ENCODE data around the gene SHC3. TPM values are rescaled to one million over a fixed set of nuclear protein-coding genes. Genes with fewer than 3 reads are reported as not detected.
A peak's percentile ranks its signal among the peaks of the same experiment; 100 is the strongest.

SHC3 gene
- total and polyA plus RNA-seq, 2 donors from 2014 or later = 0.95 to 1.5 TPM

DNA sequence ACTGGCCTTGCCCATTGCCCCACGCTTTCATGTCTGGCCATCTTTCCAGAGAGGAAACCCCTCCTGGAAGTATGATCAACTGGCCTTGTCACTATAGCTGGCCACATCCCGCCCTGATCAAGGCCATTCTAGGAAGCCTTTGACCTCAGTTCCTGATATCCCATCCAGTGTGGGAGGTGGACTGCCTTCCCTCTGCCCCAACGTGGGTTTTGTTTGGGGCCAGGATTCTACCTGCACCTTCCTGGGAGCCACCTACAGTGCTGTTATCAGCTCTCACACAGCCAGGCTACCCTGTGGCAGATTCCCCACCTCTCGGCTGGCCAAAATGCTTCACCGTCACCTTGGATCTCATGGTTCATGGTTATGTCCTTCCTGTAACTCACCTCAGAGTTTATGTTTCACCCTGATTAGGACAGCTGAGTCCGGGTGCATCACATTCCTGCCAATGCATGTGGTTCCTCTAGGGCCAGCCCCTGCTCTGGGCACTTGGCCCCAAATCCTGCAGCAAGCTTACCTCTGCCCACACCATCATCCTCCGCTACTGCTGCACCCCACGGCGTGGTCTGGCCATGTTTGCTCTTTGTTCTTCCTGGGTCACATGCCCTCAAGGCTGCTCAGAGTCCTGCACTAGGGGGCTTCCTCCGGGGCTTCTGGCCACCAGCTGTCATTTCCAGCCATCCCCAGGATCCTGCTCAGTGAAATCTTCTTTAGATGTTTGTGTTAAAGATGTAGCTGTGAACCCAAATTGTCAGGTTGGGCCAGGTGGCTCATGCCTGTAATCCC is 211.5 kb downstream of the SHC3 start:
- Histone ChIP-seq H3K4me1 (ENCODE audit: control insufficient read depth in 2 of 3, insufficient read depth in 2 of 3, low read depth in 1 of 3, low read length in 3 of 3) (no peaks in the 10 kb centered on the region), H3K36me3 (ENCODE audit: control insufficient read depth in 2 of 3, insufficient read depth in 3 of 3, low read length in 3 of 3) (no peaks in the 10 kb centered on the region), H3K9ac (ENCODE audit: low read length in 3 of 3) (no peak overlapping the region), H3K9me3 (ENCODE audit: control insufficient read depth in 2 of 3, insufficient read depth in 1 of 3, low read length in 3 of 3) (no peaks in the 10 kb centered on the region), H3K4me3 (ENCODE audit: low read length in 3 of 3) (no peak overlapping the region), H3K27ac (ENCODE audit: low read depth in 2 of 2, low read length in 2 of 2) (no peak overlapping the region), H3K27me3 (ENCODE audit: control insufficient read depth, insufficient read depth, low read length) (no peaks in the 10 kb centered on the region)
- intact Hi-C loops (cut with DNase I) = no loop called here
- no peak for DNase-seq
- FAIRE-seq = no peak
- TF ChIP-seq, protein P1, sequence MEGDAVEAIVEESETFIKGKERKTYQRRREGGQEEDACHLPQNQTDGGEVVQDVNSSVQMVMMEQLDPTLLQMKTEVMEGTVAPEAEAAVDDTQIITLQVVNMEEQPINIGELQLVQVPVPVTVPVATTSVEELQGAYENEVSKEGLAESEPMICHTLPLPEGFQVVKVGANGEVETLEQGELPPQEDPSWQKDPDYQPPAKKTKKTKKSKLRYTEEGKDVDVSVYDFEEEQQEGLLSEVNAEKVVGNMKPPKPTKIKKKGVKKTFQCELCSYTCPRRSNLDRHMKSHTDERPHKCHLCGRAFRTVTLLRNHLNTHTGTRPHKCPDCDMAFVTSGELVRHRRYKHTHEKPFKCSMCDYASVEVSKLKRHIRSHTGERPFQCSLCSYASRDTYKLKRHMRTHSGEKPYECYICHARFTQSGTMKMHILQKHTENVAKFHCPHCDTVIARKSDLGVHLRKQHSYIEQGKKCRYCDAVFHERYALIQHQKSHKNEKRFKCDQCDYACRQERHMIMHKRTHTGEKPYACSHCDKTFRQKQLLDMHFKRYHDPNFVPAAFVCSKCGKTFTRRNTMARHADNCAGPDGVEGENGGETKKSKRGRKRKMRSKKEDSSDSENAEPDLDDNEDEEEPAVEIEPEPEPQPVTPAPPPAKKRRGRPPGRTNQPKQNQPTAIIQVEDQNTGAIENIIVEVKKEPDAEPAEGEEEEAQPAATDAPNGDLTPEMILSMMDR (IDR thresholded peaks at IDR 0.05; ENCODE audit: borderline replicate concordance, extremely low read depth, insufficient read depth) = no peak

DNA sequence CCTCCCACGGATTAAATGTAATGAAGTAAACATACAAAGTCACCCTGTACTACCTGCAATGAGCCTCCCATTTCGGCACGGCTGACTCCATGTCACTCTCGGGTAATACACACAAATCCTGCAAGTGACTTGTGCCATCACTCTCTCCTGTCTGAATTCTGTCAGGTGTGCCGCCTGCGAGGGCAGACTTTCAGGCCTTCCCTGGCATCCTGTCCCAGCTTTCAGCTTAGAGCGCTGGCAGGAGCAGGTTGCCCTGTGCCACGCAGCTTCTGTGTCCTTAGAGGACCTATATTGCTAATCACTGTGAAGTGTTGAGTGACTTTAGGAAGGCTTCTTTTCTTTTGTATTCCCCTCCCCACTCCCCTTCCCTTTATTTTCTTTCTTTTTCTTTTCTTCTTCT is 213.1 kb downstream of the SHC3 start:
- intact Hi-C loops (cut with DNase I) = no loop called here
- no peak overlapping the region for H3K9ac ChIP-seq (ENCODE audit: low read length in 3 of 3)

DNA sequence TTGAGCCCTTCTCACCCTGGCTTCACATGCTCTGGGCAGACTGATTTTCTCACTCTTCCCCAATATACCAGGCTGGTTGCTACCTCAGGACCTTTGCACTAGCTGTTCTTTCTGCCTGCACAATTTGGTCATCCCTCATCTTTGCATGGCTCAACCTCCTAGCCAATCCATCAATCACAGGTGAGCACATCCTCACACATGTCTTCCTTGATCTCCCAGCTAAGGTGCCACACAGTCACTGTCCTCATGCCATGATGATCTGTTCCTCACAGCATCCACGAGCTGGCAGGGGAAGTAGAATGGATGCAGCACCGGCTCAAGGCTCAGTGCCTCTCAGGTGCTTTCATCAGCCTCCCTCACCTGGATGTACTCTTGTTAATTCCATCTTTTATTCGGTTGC is 218.0 kb downstream of the SHC3 start:
- Histone ChIP-seq H3K9me3 (ENCODE audit: control insufficient read depth in 2 of 3, insufficient read depth in 1 of 3, low read length in 3 of 3) (no peaks in the 10 kb centered on the region), H3K4me1 (ENCODE audit: control insufficient read depth in 2 of 3, insufficient read depth in 2 of 3, low read depth in 1 of 3, low read length in 3 of 3) (no peaks in the 10 kb centered on the region), H3K36me3 (ENCODE audit: control insufficient read depth in 2 of 3, insufficient read depth in 3 of 3, low read length in 3 of 3) (no peaks in the 10 kb centered on the region), H3K27ac (ENCODE audit: low read depth in 2 of 2, low read length in 2 of 2) (no peak overlapping the region), H3K4me3 (ENCODE audit: low read length in 3 of 3) (no peak overlapping the region), H3K9ac (ENCODE audit: low read length in 3 of 3) (no peak overlapping the region), H3K27me3 (ENCODE audit: control insufficient read depth, insufficient read depth, low read length) (no peaks in the 10 kb centered on the region)
- DNase-seq (no peak), FAIRE-seq (no peak)
- TF ChIP-seq, protein P1 (IDR thresholded peaks at IDR 0.05; ENCODE audit: borderline replicate concordance, extremely low read depth, insufficient read depth) = no peak
- intact Hi-C loops (cut with DNase I) = no loop called here

More for the DNA sequence above, 213.1 kb downstream of the SHC3 start:
- H3K36me3 ChIP-seq (ENCODE audit: control insufficient read depth in 2 of 3, insufficient read depth in 3 of 3, low read length in 3 of 3) = no peaks in the 10 kb centered on the region
- TF ChIP-seq, protein P1 (IDR thresholded peaks at IDR 0.05; ENCODE audit: borderline replicate concordance, extremely low read depth, insufficient read depth) = no peak
- no peaks in the 10 kb centered on the region for H3K4me1 ChIP-seq (ENCODE audit: control insufficient read depth in 2 of 3, insufficient read depth in 2 of 3, low read depth in 1 of 3, low read length in 3 of 3)
- no peak overlapping the region for H3K4me3 ChIP-seq (ENCODE audit: low read length in 3 of 3)
- no peak overlapping the region for H3K27ac ChIP-seq (ENCODE audit: low read depth in 2 of 2, low read length in 2 of 2)
- no peaks in the 10 kb centered on the region for H3K27me3 ChIP-seq (ENCODE audit: control insufficient read depth, insufficient read depth, low read length)
- DNase-seq (peak in 2 of 5 donors; percentile 32 to 38), FAIRE-seq (no peak)
- no peaks in the 10 kb centered on the region for H3K9me3 ChIP-seq (ENCODE audit: control insufficient read depth in 2 of 3, insufficient read depth in 1 of 3, low read length in 3 of 3)

Data from kidney (tissue), 14 donors.